Measurements from ENCODE around the gene HEXA.

Gene HEXA

GRCh38 chr15:72342385-72342784, 33.4 kb downstream of the HEXA start:
- H3K4me3 ChIP-seq (ENCODE audit: low read depth, low read length) = no peak overlapping the region
- peak; percentile 54 for TF ChIP-seq CTCF (IDR thresholded peaks at IDR 0.05; ENCODE audit: control insufficient read depth, extremely low read depth, insufficient read depth)
- no peak for DNase-seq (ENCODE audit: low read depth)

- H3K4me3 ChIP-seq (ENCODE audit: low read depth, low read length) = no peak overlapping the region
- DNase-seq (ENCODE audit: low read depth) = no peak
Observed at GRCh38 chr15:72341361-72341760, 34.5 kb downstream of the HEXA start.

GRCh38 chr15:72340366-72340765, 35.4 kb downstream of the HEXA start:
- no peak for TF ChIP-seq CTCF (IDR thresholded peaks at IDR 0.05; ENCODE audit: control insufficient read depth, extremely low read depth, insufficient read depth)
- H3K4me3 ChIP-seq (ENCODE audit: low read depth, low read length) = no peak overlapping the region
- no peak for DNase-seq (ENCODE audit: low read depth)

More at GRCh38 chr15:72341361-72341760, 34.5 kb downstream of the HEXA start:
- peak; percentile 40 for TF ChIP-seq CTCF (IDR thresholded peaks at IDR 0.05; ENCODE audit: control insufficient read depth, extremely low read depth, insufficient read depth)

- TF ChIP-seq CTCF (IDR thresholded peaks at IDR 0.05; ENCODE audit: control insufficient read depth, extremely low read depth, insufficient read depth) = no peak
- H3K4me3 ChIP-seq (ENCODE audit: low read depth, low read length) = no peak overlapping the region
- DNase-seq (ENCODE audit: low read depth) = no peak
Observed at GRCh38 chr15:72339777-72340177, 36.0 kb downstream of the HEXA start.

GRCh38 chr15:72338617-72339321, 37.0 kb downstream of the HEXA start:
- no peak for TF ChIP-seq CTCF (IDR thresholded peaks at IDR 0.05; ENCODE audit: control insufficient read depth, extremely low read depth, insufficient read depth)
- peak; percentile 84 for DNase-seq (ENCODE audit: low read depth)
- H3K4me3 ChIP-seq (ENCODE audit: low read depth, low read length) = no peak overlapping the region

GRCh38 chr15:72338148-72338547, 37.7 kb downstream of the HEXA start:
- no peak for DNase-seq (ENCODE audit: low read depth)
- no peak for TF ChIP-seq CTCF (IDR thresholded peaks at IDR 0.05; ENCODE audit: control insufficient read depth, extremely low read depth, insufficient read depth)
- H3K4me3 ChIP-seq (ENCODE audit: low read depth, low read length) = no peak overlapping the region

- H3K4me3 ChIP-seq (ENCODE audit: low read depth, low read length) = no peak overlapping the region
- TF ChIP-seq CTCF (IDR thresholded peaks at IDR 0.05; ENCODE audit: control insufficient read depth, extremely low read depth, insufficient read depth) = no peak
- DNase-seq (ENCODE audit: low read depth) = no peak
Observed at GRCh38 chr15:72334842-72335241, 41.0 kb downstream of the HEXA start.

Measured in LNCaP clone FGC (cell line).